K562 (cell line): ENCODE measurements around the gene GPR157. TPM values are rescaled to one million over a fixed set of nuclear protein-coding genes. Genes with fewer than 3 reads are reported as not detected.

Experiments
- CEBPG ChIP-seq, 3 experiments: fragments of 200-800 bp in 1 of 3; sonication (Bioruptor generic) in 1 of 3; sonication (generic) in 1 of 3; formaldehyde crosslinking in 1 of 3; IDR thresholded peaks in 2 of 3; conservative IDR thresholded peaks in 1 of 3; 2 replicates each; pipeline versions ENCODE4 v1.6.1 to v1.8.0; 2016 to 2022; ENCODE audit warnings: missing compliant biosample characterization in 2 of 3, missing genetic modification characterization in 2 of 3, mild to moderate bottlenecking in 1 of 3, missing genetic modification reagents in 1 of 3
- FOXJ3 ChIP-seq: sonication (generic); formaldehyde crosslinking; IDR thresholded peaks from 2 replicates; pipeline ENCODE4 v1.4.0; 2020; ENCODE audit warnings: mild to moderate bottlenecking, missing genetic modification reagents
- MBD2 ChIP-seq: sonication (generic); IDR thresholded peaks from 2 replicates; pipeline ENCODE4 v1.6.1; 2016; ENCODE audit warnings: low read depth, borderline replicate concordance
- NCOA1 ChIP-seq: fragments of 450-650 bp; IDR thresholded peaks from 2 replicates; pipeline ENCODE4 v1.6.1; 2016; ENCODE audit warnings: low read depth
- NFIX ChIP-seq: fragments of 250-450 bp; sonication (Bioruptor Pico); IDR thresholded peaks from 2 replicates; pipeline ENCODE4 v1.4.0; 2020; ENCODE audit warnings: low read depth, mild to moderate bottlenecking, moderate library complexity
- NUFIP1 ChIP-seq: fragments of 450-650 bp; IDR thresholded peaks from 2 replicates; pipeline ENCODE4 v1.6.1; 2018; ENCODE audit not compliant: partially characterized antibody
- SIRT6 ChIP-seq: IDR thresholded peaks from one replicate; pipeline ENCODE4 v1.6.1; 2012; ENCODE audit warnings: low read depth, mild to moderate bottlenecking, control low read depth, inconsistent platforms, low read length, moderate library complexity
- ZNF124 ChIP-seq: sonication (generic); formaldehyde crosslinking; IDR thresholded peaks from 2 replicates; pipeline ENCODE4 v1.8.1; 2022; ENCODE audit warnings: missing genetic modification reagents
- ZNF175 ChIP-seq: fragments of 200-800 bp; sonication (Bioruptor generic); IDR thresholded peaks from 2 replicates; pipeline ENCODE4 v1.6.1; 2016; ENCODE audit warnings: low read depth, mild to moderate bottlenecking, missing genetic modification characterization, missing compliant biosample characterization
- ZNF232 ChIP-seq: sonication (generic); formaldehyde crosslinking; IDR thresholded peaks from 2 replicates; pipeline ENCODE4 v1.8.0; 2022; ENCODE audit warnings: mild to moderate bottlenecking, missing genetic modification reagents
- ZNF717 ChIP-seq: fragments of 250-450 bp; sonication (Bioruptor Pico); IDR thresholded peaks from 2 replicates; pipeline ENCODE4 v1.5.0; 2021
- polyA plus RNA-seq, 8 experiments: library from polyadenylated mRNA; depleted of rRNA in 4 of 8; stranded (reverse) in 5 of 8; unstranded in 3 of 8; fragments of >200 nt; fragmentation: Nextera tagmentation in 2 of 8; fragmentation: Illumina TruSeq in 1 of 8; extraction: Ambion mirVana in 2 of 8; extraction: Trizol in 1 of 8; gene quantifications; 2 replicates each; pipeline versions ENCODE4 v1.2.1 to v1.2.3, GENCODE V29; 2011 to 2014; ENCODE audit warnings: inconsistent platforms in 1 of 8, missing spikeins in 1 of 8
- total RNA-seq, 7 experiments: library from RNA; depleted of rRNA in 6 of 7; stranded (reverse); fragments of >200 nt in 6 of 7; fragmentation: Illumina TruSeq in 2 of 7; extraction: Trizol in 2 of 7; gene quantifications; 2 replicates each; pipeline versions ENCODE4 v1.2.1 to v1.2.3, GENCODE V29; 2011 to 2021; ENCODE audit warnings: low replicate concordance in 1 of 7
- TF ChIP-seq, protein P1 (sequence below): fragments of 450-650 bp; IDR thresholded peaks from 2 replicates; pipeline ENCODE4 v1.6.1; 2016; ENCODE audit warnings: mild to moderate bottlenecking, moderate library complexity
- TF ChIP-seq, protein P2 (sequence below): sonication (generic); IDR thresholded peaks from 2 replicates; pipeline ENCODE4 v1.6.1; 2016

The GPR157 gene
- total and polyA plus RNA-seq, 9 of the 15 experiments (the other 6 are each of a cell fraction or from before 2014, with no cell fraction given): 0.01 to 0.18 (median 0.04) TPM; not detected in 4

DNA sequence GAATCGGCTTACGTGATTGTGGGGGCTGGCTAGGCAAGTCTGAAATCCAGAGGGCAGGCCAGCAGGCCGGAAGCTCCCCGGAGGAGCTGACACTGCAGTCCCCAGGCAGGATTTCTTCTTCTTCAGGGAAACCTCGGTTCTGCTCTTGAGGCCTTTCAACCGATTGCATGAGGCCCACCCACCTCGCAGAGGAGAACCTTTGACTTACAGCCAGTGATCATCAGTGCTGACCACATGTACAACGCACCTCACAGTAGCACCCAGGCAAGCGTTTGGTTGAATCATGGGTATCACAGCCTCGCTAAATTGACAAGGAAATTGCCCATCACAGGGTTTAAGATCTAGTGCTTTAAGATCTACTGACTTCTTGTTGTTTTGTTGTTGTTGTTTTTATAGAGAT, 23.6 kb upstream of the GPR157 start (continued):
- TF ChIP-seq FOXJ3 (no peak), ZNF717 (no peak), NCOA1 (no peak), CEBPG (CRISPR knock-in tag; IDR thresholded peaks at IDR 0.05) (peak; percentile 60), CEBPG (tag; conservative IDR thresholded peaks at IDR 0.05 in 1 of 2, IDR thresholded peaks at IDR 0.05 in 1 of 2) (peak in 1 of 2 experiments; percentile 65; a peak in 2 of 4 replicates), ZNF232 (no peak), ZNF175 (CRISPR knock-in tag) (no peak), NFIX (CRISPR knock-in tag) (no peak), ZNF124 (CRISPR knock-in tag) (no peak), SIRT6 (no peak), MBD2 (no peak), NUFIP1 (no peak)
- TF ChIP-seq, protein P1, sequence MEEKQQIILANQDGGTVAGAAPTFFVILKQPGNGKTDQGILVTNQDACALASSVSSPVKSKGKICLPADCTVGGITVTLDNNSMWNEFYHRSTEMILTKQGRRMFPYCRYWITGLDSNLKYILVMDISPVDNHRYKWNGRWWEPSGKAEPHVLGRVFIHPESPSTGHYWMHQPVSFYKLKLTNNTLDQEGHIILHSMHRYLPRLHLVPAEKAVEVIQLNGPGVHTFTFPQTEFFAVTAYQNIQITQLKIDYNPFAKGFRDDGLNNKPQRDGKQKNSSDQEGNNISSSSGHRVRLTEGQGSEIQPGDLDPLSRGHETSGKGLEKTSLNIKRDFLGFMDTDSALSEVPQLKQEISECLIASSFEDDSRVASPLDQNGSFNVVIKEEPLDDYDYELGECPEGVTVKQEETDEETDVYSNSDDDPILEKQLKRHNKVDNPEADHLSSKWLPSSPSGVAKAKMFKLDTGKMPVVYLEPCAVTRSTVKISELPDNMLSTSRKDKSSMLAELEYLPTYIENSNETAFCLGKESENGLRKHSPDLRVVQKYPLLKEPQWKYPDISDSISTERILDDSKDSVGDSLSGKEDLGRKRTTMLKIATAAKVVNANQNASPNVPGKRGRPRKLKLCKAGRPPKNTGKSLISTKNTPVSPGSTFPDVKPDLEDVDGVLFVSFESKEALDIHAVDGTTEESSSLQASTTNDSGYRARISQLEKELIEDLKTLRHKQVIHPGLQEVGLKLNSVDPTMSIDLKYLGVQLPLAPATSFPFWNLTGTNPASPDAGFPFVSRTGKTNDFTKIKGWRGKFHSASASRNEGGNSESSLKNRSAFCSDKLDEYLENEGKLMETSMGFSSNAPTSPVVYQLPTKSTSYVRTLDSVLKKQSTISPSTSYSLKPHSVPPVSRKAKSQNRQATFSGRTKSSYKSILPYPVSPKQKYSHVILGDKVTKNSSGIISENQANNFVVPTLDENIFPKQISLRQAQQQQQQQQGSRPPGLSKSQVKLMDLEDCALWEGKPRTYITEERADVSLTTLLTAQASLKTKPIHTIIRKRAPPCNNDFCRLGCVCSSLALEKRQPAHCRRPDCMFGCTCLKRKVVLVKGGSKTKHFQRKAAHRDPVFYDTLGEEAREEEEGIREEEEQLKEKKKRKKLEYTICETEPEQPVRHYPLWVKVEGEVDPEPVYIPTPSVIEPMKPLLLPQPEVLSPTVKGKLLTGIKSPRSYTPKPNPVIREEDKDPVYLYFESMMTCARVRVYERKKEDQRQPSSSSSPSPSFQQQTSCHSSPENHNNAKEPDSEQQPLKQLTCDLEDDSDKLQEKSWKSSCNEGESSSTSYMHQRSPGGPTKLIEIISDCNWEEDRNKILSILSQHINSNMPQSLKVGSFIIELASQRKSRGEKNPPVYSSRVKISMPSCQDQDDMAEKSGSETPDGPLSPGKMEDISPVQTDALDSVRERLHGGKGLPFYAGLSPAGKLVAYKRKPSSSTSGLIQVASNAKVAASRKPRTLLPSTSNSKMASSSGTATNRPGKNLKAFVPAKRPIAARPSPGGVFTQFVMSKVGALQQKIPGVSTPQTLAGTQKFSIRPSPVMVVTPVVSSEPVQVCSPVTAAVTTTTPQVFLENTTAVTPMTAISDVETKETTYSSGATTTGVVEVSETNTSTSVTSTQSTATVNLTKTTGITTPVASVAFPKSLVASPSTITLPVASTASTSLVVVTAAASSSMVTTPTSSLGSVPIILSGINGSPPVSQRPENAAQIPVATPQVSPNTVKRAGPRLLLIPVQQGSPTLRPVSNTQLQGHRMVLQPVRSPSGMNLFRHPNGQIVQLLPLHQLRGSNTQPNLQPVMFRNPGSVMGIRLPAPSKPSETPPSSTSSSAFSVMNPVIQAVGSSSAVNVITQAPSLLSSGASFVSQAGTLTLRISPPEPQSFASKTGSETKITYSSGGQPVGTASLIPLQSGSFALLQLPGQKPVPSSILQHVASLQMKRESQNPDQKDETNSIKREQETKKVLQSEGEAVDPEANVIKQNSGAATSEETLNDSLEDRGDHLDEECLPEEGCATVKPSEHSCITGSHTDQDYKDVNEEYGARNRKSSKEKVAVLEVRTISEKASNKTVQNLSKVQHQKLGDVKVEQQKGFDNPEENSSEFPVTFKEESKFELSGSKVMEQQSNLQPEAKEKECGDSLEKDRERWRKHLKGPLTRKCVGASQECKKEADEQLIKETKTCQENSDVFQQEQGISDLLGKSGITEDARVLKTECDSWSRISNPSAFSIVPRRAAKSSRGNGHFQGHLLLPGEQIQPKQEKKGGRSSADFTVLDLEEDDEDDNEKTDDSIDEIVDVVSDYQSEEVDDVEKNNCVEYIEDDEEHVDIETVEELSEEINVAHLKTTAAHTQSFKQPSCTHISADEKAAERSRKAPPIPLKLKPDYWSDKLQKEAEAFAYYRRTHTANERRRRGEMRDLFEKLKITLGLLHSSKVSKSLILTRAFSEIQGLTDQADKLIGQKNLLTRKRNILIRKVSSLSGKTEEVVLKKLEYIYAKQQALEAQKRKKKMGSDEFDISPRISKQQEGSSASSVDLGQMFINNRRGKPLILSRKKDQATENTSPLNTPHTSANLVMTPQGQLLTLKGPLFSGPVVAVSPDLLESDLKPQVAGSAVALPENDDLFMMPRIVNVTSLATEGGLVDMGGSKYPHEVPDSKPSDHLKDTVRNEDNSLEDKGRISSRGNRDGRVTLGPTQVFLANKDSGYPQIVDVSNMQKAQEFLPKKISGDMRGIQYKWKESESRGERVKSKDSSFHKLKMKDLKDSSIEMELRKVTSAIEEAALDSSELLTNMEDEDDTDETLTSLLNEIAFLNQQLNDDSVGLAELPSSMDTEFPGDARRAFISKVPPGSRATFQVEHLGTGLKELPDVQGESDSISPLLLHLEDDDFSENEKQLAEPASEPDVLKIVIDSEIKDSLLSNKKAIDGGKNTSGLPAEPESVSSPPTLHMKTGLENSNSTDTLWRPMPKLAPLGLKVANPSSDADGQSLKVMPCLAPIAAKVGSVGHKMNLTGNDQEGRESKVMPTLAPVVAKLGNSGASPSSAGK: 0 out of 2 replicates have a peak, but pooled peaks have one; percentile 35
- TF ChIP-seq, protein P2, sequence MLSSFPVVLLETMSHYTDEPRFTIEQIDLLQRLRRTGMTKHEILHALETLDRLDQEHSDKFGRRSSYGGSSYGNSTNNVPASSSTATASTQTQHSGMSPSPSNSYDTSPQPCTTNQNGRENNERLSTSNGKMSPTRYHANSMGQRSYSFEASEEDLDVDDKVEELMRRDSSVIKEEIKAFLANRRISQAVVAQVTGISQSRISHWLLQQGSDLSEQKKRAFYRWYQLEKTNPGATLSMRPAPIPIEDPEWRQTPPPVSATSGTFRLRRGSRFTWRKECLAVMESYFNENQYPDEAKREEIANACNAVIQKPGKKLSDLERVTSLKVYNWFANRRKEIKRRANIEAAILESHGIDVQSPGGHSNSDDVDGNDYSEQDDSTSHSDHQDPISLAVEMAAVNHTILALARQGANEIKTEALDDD: no peak
- TF ChIP-seq, all 486 proteins: peak for 7
